Measurements from ENCODE around the gene KCNT1.

Gene KCNT1

DNA sequence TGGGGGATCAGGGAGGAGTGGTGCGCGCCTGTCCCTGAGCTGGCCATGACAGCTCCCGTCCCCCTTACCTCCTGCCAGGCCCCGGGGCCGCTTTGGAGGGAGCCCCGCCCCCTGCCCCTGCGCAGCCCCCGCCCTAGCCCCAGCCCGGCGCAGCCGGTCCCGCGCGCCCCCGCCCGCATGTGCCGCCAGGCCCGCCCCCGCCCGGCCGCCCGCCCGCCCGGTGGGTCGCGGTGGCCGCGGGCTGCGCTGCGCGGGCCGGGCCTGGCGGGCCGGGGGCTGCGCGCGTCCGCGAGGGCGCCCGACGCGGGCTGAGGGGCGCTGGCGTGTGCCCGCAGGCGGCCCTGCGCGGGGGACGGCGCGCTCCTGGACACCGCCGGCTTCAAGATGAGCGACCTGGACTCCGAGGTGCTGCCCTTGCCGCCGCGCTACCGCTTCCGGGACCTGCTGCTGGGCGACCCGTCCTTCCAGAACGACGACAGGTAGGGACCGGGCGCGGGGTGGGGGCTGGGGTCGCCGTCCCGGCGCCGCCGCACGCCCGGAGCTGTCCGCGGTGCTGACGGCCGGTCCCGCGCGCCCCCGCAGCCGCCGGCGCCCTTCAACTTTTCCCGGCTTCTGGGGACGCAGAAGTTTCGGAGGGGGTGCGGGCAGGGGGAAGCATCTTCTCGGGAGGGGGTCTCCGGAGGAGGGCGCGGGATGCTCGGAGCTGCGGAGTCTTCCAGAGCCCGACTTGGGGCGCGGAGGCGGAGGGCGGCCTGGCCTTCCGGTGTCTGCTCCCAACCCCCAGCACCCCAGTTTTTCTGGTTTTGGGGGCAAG, 12.5 kb downstream of the KCNT1 start:
- no peaks in the 10 kb centered on the region for H3K79me2 ChIP-seq (ENCODE audit: low read length)
- H3K27ac ChIP-seq (ENCODE audit: low read length): no peak overlapping the region
- no peak overlapping the region for H3K4me3 ChIP-seq (ENCODE audit: low read length)
- H3K4me2 ChIP-seq (ENCODE audit: low read length): no peak overlapping the region
- no peak overlapping the region for H3K9ac ChIP-seq (ENCODE audit: low read length)
- no peaks in the 10 kb centered on the region for H3K9me3 ChIP-seq (ENCODE audit: insufficient read depth, low read length)
- no peak overlapping the region for H2AFZ ChIP-seq (ENCODE audit: low read depth, low read length)
- H3K27me3 ChIP-seq (ENCODE audit: low read depth, low read length): no peaks in the 10 kb centered on the region
- no peaks in the 10 kb centered on the region for H3K4me1 ChIP-seq (ENCODE audit: low read length)
- no peaks in the 10 kb centered on the region for H4K20me1 ChIP-seq (ENCODE audit: insufficient read depth, low read length)
- no peak for TF ChIP-seq EZH2phosphoT487 (IDR thresholded peaks at IDR 0.05; ENCODE audit: low read depth)
- TF ChIP-seq, protein P1, sequence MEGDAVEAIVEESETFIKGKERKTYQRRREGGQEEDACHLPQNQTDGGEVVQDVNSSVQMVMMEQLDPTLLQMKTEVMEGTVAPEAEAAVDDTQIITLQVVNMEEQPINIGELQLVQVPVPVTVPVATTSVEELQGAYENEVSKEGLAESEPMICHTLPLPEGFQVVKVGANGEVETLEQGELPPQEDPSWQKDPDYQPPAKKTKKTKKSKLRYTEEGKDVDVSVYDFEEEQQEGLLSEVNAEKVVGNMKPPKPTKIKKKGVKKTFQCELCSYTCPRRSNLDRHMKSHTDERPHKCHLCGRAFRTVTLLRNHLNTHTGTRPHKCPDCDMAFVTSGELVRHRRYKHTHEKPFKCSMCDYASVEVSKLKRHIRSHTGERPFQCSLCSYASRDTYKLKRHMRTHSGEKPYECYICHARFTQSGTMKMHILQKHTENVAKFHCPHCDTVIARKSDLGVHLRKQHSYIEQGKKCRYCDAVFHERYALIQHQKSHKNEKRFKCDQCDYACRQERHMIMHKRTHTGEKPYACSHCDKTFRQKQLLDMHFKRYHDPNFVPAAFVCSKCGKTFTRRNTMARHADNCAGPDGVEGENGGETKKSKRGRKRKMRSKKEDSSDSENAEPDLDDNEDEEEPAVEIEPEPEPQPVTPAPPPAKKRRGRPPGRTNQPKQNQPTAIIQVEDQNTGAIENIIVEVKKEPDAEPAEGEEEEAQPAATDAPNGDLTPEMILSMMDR (IDR thresholded peaks at IDR 0.05; ENCODE audit: low read depth, low read length): no peak
- H3K36me3 ChIP-seq (replicated peaks; ENCODE audit: low read depth, low read length): no peaks in the 10 kb centered on the region

DNA sequence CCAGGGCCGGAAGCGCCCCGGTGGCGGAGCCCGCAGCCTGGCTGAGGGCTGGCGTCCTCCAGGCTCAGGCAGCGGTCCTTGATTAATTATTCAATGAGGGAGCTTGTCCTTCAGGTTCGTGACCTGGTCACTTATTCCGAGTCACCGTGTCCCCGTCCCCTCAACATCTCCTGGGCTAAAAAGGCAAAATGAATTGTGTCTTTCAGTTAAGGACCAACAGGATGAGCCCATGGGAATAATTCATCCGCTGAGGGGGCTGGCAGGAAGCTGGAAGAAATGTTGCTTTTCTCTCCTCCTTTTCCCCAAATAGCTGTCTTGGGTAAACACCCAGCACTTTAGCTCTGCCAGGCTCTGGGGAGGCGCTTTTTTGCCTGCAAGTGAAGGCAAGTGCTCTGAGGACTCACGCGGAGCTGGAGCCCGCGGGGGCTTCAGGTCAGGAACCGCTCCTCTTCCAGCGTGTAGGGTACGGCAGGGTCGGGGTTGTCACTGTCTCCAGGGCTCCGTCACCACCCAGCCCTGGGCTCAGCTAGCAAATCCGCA, 13.1 kb downstream of the KCNT1 start:
- Histone ChIP-seq H4K20me1 (ENCODE audit: insufficient read depth, low read length) (no peaks in the 10 kb centered on the region), H3K4me3 (ENCODE audit: low read length) (no peak overlapping the region), H3K9ac (ENCODE audit: low read length) (no peak overlapping the region), H3K27me3 (ENCODE audit: low read depth, low read length) (no peaks in the 10 kb centered on the region), H3K4me1 (ENCODE audit: low read length) (no peaks in the 10 kb centered on the region), H3K27ac (ENCODE audit: low read length) (no peak overlapping the region), H3K4me2 (ENCODE audit: low read length) (no peak overlapping the region), H3K79me2 (ENCODE audit: low read length) (no peaks in the 10 kb centered on the region), H3K9me3 (ENCODE audit: insufficient read depth, low read length) (no peaks in the 10 kb centered on the region), H3K36me3 (replicated peaks; ENCODE audit: low read depth, low read length) (no peaks in the 10 kb centered on the region), H2AFZ (ENCODE audit: low read depth, low read length) (no peak overlapping the region)
- TF ChIP-seq, protein P1 (IDR thresholded peaks at IDR 0.05; ENCODE audit: low read depth, low read length): no peak
- no peak for TF ChIP-seq EZH2phosphoT487 (IDR thresholded peaks at IDR 0.05; ENCODE audit: low read depth)

DNA sequence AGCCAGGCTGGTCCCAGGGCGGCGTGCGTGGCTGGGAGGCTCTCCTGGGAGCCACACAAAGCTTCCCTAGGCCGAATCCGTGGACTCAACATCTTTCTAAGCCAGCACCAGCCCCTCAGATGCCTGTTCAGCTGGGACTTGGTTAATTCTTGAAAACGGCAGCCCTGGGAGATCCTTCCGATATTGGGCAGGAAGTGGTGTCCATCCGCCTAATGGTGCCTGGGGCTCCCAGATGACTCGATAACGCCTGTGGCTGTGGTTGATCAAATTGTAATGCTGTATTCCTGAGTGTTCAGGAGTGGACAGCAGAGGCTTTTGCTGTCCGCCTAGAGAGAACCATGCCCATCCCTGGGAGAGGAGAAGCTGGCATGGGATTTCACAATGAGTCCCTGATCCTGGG, 14.1 kb downstream of the KCNT1 start:
- Histone ChIP-seq H3K4me1 (ENCODE audit: low read length) (no peaks in the 10 kb centered on the region), H3K4me3 (ENCODE audit: low read length) (no peak overlapping the region), H3K79me2 (ENCODE audit: low read length) (no peaks in the 10 kb centered on the region), H3K9me3 (ENCODE audit: insufficient read depth, low read length) (no peaks in the 10 kb centered on the region), H3K9ac (ENCODE audit: low read length) (no peak overlapping the region), H3K4me2 (ENCODE audit: low read length) (no peak overlapping the region), H2AFZ (ENCODE audit: low read depth, low read length) (no peak overlapping the region), H3K27ac (ENCODE audit: low read length) (no peak overlapping the region), H3K27me3 (ENCODE audit: low read depth, low read length) (no peaks in the 10 kb centered on the region), H4K20me1 (ENCODE audit: insufficient read depth, low read length) (no peaks in the 10 kb centered on the region), H3K36me3 (replicated peaks; ENCODE audit: low read depth, low read length) (no peaks in the 10 kb centered on the region)
- no peak for TF ChIP-seq EZH2phosphoT487 (IDR thresholded peaks at IDR 0.05; ENCODE audit: low read depth)
- TF ChIP-seq, protein P1 (IDR thresholded peaks at IDR 0.05; ENCODE audit: low read depth, low read length): no peak

DNA sequence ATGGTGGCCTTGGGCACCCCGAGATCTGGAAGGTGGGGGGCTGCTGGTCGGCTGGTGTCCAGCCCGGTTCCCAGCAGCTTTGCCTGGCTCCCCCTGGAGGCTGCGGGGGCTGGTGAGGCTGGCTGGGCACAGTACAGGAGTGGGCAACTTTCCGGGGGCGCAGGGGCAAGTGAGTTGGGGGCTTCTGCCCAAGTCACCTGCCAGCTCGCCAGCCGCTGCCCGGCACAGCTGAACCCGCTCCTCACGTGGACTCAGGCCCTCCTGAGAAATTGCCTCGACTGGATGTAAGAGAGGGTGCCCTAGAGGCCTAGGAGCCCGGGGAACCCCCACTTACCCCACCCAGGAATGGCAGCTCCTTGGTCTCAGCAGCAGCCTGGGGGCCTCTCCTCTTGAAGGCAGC, 15.4 kb downstream of the KCNT1 start:
- TF ChIP-seq, protein P1 (IDR thresholded peaks at IDR 0.05; ENCODE audit: low read depth, low read length): no peak
- no peak for TF ChIP-seq EZH2phosphoT487 (IDR thresholded peaks at IDR 0.05; ENCODE audit: low read depth)
- no peak overlapping the region for H3K27ac ChIP-seq (ENCODE audit: low read length)
- no peak overlapping the region for H3K9ac ChIP-seq (ENCODE audit: low read length)
- H3K4me2 ChIP-seq (ENCODE audit: low read length): no peak overlapping the region
- no peaks in the 10 kb centered on the region for H3K27me3 ChIP-seq (ENCODE audit: low read depth, low read length)
- H3K4me1 ChIP-seq (ENCODE audit: low read length): no peaks in the 10 kb centered on the region
- H3K79me2 ChIP-seq (ENCODE audit: low read length): no peaks in the 10 kb centered on the region
- no peaks in the 10 kb centered on the region for H3K9me3 ChIP-seq (ENCODE audit: insufficient read depth, low read length)
- no peak overlapping the region for H3K4me3 ChIP-seq (ENCODE audit: low read length)
- no peaks in the 10 kb centered on the region for H4K20me1 ChIP-seq (ENCODE audit: insufficient read depth, low read length)
- no peak overlapping the region for H2AFZ ChIP-seq (ENCODE audit: low read depth, low read length)
- no peaks in the 10 kb centered on the region for H3K36me3 ChIP-seq (replicated peaks; ENCODE audit: low read depth, low read length)

Measured in OCI-LY3 (cell line).